K562 (cell line): ENCODE data around the gene SCN2B.

ENCODE experiments used
- CCNT2 ChIP-seq: IDR thresholded peaks from 2 replicates; pipeline ENCODE4 v1.6.1; 2011; ENCODE audit warnings: borderline replicate concordance, low read depth, mild to moderate bottlenecking, moderate library complexity, mixed read lengths, low read length; ENCODE audit not compliant: insufficient read length; ENCODE audit errors: extremely low read depth
- CREB1 ChIP-seq, 2 experiments: sonication (generic) in 1 of 2; formaldehyde crosslinking in 1 of 2; IDR thresholded peaks; 2 replicates each; pipeline versions ENCODE4 v1.6.1 to v1.8.0; 2012 to 2022; ENCODE audit warnings: inconsistent platforms in 1 of 2, mild to moderate bottlenecking in 1 of 2, missing genetic modification reagents in 1 of 2, moderate library complexity in 1 of 2
- ELF1 ChIP-seq: fragments of 200-800 bp; sonication (Bioruptor generic); IDR thresholded peaks from 2 replicates; pipeline ENCODE4 v1.6.1; 2016; ENCODE audit warnings: missing genetic modification characterization, missing compliant biosample characterization
- KAT2B ChIP-seq: IDR thresholded peaks from one replicate; pipeline ENCODE4 v1.6.1; 2012; ENCODE audit warnings: low read depth, mild to moderate bottlenecking, control low read depth, inconsistent platforms, low read length, moderate library complexity
- POLR2G ChIP-seq: fragments of 200-400 bp; formaldehyde crosslinking; IDR thresholded peaks from 2 replicates; pipeline ENCODE4 v1.6.1; 2017; ENCODE audit warnings: low read depth, mild to moderate bottlenecking, antibody characterized with exemption, low read length, moderate library complexity
- SREBF2 ChIP-seq: sonication (generic); formaldehyde crosslinking; IDR thresholded peaks from 2 replicates; pipeline ENCODE4 v1.4.0; 2020; ENCODE audit warnings: mild to moderate bottlenecking, missing genetic modification reagents
- TAF15 ChIP-seq: fragments of 200-400 bp; formaldehyde crosslinking; IDR thresholded peaks from 2 replicates; pipeline ENCODE4 v1.6.1; 2017; ENCODE audit warnings: mild to moderate bottlenecking, low read depth, low read length, moderate library complexity
- ZFP36 ChIP-seq: fragments of 150-350 bp; IDR thresholded peaks from 2 replicates; pipeline ENCODE4 v1.6.1; 2018; ENCODE audit warnings: low read length, low read depth; ENCODE audit not compliant: partially characterized antibody
- ZNF274 ChIP-seq: IDR thresholded peaks from 2 replicates; pipeline ENCODE4 v1.6.1; 2011; ENCODE audit warnings: low read depth, mild to moderate bottlenecking, low read length, moderate library complexity, borderline replicate concordance
- ZNF79 ChIP-seq: fragments of 250-450 bp; sonication (Bioruptor Pico); IDR thresholded peaks from 2 replicates; pipeline ENCODE4 v1.4.0; 2020; ENCODE audit warnings: low read depth, mild to moderate bottlenecking, moderate library complexity
- TF ChIP-seq, protein P1 (sequence below): sonication (generic); formaldehyde crosslinking; IDR thresholded peaks from 2 replicates; pipeline ENCODE4 v1.8.1; 2023; ENCODE audit warnings: mild to moderate bottlenecking, missing genetic modification reagents
- TF ChIP-seq, protein P2 (sequence below): fragments of 450-650 bp; formaldehyde crosslinking; IDR thresholded peaks from 2 replicates; pipeline ENCODE4 v1.4.0; 2022; ENCODE audit warnings: missing genetic modification characterization
- TF ChIP-seq, protein P3 (sequence below), 3 experiments: IDR thresholded peaks in 2 of 3; conservative IDR thresholded peaks in 1 of 3; 2 replicates each; pipeline ENCODE4 v1.5.1; 2011 to 2012; ENCODE audit warnings: low read length in 3 of 3, mild to moderate bottlenecking in 3 of 3, control low read depth in 2 of 3, improper control_type of control experiment in 1 of 3, inconsistent platforms in 1 of 3, low read depth in 1 of 3, mixed read lengths in 1 of 3, moderate library complexity in 1 of 3; ENCODE audit not compliant: insufficient read depth in 2 of 3

DNA sequence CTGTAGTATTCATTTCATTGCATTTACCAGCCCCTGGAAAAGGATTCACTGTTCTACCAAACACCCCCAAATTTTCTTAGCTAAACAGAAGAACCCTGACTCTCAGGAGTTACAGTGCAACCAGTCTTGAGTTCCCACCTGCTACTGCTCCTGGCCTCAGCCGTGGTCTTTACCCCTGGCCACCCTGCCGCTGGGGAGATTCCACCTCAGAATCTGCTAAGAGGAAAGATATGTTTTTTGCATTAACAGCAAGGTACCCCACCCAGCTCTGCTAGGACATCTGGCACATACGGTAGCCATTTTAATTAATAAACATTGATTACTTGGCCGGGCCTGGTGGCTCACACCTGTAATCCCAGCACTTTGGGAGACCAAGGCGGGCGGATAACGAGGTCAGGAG, 39.3 kb upstream of the SCN2B start:
- TF ChIP-seq, protein P1, sequence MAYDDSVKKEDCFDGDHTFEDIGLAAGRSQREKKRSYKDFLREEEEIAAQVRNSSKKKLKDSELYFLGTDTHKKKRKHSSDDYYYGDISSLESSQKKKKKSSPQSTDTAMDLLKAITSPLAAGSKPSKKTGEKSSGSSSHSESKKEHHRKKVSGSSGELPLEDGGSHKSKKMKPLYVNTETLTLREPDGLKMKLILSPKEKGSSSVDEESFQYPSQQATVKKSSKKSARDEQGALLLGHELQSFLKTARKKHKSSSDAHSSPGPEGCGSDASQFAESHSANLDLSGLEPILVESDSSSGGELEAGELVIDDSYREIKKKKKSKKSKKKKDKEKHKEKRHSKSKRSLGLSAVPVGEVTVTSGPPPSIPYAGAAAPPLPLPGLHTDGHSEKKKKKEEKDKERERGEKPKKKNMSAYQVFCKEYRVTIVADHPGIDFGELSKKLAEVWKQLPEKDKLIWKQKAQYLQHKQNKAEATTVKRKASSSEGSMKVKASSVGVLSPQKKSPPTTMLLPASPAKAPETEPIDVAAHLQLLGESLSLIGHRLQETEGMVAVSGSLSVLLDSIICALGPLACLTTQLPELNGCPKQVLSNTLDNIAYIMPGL (CRISPR knock-in tag) = no peak
- TF ChIP-seq CREB1 (IDR thresholded peaks at IDR 0.05) (no peak), CREB1 (CRISPR knock-in tag; IDR thresholded peaks at IDR 0.05) (no peak), KAT2B (no peak), ZNF79 (no peak), POLR2G (no peak), ZNF274 (no peak), ELF1 (tag) (no peak), CCNT2 (no peak), SREBF2 (CRISPR knock-in tag) (no peak), ZFP36 (no peak), TAF15 (no peak)
- TF ChIP-seq, protein P2, sequence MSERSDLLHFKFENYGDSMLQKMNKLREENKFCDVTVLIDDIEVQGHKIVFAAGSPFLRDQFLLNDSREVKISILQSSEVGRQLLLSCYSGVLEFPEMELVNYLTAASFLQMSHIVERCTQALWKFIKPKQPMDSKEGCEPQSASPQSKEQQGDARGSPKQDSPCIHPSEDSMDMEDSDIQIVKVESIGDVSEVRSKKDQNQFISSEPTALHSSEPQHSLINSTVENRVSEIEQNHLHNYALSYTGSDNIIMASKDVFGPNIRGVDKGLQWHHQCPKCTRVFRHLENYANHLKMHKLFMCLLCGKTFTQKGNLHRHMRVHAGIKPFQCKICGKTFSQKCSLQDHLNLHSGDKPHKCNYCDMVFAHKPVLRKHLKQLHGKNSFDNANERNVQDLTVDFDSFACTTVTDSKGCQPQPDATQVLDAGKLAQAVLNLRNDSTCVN = no peak
- TF ChIP-seq, protein P3, sequence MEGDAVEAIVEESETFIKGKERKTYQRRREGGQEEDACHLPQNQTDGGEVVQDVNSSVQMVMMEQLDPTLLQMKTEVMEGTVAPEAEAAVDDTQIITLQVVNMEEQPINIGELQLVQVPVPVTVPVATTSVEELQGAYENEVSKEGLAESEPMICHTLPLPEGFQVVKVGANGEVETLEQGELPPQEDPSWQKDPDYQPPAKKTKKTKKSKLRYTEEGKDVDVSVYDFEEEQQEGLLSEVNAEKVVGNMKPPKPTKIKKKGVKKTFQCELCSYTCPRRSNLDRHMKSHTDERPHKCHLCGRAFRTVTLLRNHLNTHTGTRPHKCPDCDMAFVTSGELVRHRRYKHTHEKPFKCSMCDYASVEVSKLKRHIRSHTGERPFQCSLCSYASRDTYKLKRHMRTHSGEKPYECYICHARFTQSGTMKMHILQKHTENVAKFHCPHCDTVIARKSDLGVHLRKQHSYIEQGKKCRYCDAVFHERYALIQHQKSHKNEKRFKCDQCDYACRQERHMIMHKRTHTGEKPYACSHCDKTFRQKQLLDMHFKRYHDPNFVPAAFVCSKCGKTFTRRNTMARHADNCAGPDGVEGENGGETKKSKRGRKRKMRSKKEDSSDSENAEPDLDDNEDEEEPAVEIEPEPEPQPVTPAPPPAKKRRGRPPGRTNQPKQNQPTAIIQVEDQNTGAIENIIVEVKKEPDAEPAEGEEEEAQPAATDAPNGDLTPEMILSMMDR (IDR thresholded peaks at IDR 0.05 in 2 of 3, conservative IDR thresholded peaks at IDR 0.05 in 1 of 3; ENCODE audit: insufficient read depth in 2 of 3, low read depth in 1 of 3, low read length in 3 of 3) = no peak
